Measurements from ENCODE around the gene OTOA.
"Not testable (repeated sequence)": the region's sequence is repeated elsewhere in the genome, so short reads cannot be mapped to it uniquely, and the experiment has no call there.

The OTOA gene

GRCh38 chr16:21720533-21720932, 56.8 kb downstream of the OTOA start:
- Histone ChIP-seq H3K36me3 (ENCODE audit: control insufficient read depth, insufficient read depth, low read length) (no peaks in the 10 kb centered on the region), H3K9me3 (ENCODE audit: control insufficient read depth, low read length) (no peaks in the 10 kb centered on the region), H3K27ac (ENCODE audit: low read depth, low read length, severe bottlenecking) (no peak overlapping the region), H3K4me3 (ENCODE audit: extremely low read depth, insufficient read depth, low read length, poor library complexity, severe bottlenecking) (no peak overlapping the region), H3K4me1 (ENCODE audit: control insufficient read depth, insufficient read depth, low read length, poor library complexity, severe bottlenecking) (no peaks in the 10 kb centered on the region)
- 88 to 100% methylated on average over 1 of the region's 2 CpGs for WGBS, 2 experiments (ENCODE audit: insufficient coverage in 2 of 2)

DNA sequence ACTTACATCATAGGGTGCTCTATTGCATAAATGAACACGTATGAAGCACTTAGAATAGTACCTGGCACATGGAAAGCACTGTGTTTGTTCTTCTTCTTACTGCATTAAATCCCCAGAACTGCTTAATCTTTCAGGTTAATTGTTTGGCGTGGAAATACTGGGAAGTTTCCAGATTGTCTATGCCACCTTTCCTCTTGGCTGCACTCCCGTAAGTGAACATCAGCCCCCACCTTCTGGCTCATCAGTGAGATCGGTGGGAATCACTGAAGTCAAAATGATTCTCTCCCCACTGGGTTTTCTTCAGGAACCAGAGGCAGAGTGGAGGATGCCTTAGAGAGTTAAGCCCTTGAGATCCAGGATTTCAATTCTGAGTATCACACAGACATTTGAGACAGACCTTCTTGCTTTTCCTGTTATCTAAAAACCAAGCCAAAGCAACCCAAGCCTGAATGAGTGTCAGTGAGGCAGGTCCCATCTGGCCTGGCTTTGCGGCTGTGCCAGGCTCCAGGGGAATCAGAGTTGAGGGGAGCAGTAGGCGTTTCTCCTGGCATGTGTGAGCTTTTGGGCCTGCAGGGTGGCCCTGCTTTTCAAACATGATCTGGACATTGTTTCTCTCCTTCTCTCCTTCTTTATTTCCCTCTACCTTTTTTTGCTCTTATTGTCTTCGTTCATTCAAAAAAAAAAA, 59.1 kb downstream of the OTOA start:
- Histone ChIP-seq H3K36me3 (ENCODE audit: control insufficient read depth, insufficient read depth, low read length) (no peaks in the 10 kb centered on the region), H3K9me3 (ENCODE audit: control insufficient read depth, low read length) (no peaks in the 10 kb centered on the region), H3K27ac (ENCODE audit: low read depth, low read length, severe bottlenecking) (no peak overlapping the region), H3K4me3 (ENCODE audit: extremely low read depth, insufficient read depth, low read length, poor library complexity, severe bottlenecking) (no peak overlapping the region), H3K4me1 (ENCODE audit: control insufficient read depth, insufficient read depth, low read length, poor library complexity, severe bottlenecking) (no peaks in the 10 kb centered on the region)
- 86 to 87% methylated on average over 2 to 5 of the region's 7 CpGs for WGBS, 2 experiments (ENCODE audit: insufficient coverage in 2 of 2)

DNA sequence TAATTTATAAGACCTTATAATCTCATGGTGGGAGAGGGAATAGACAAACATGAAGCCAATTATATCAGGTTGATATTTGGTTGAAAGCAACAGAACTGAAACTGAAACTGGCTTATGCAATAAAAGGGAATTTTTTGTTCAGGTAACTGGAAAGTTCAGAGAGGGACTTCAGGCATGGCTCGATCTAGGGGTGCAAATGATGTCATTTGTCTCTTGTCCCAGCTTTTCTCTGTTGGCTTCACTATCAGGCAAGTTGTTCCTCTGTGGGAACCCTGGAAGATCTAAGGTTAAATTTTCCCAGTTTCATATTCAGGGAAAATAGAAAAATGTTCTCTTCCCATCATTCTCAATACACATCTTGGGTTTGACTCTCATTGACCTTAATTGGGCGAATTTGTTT, 59.8 kb downstream of the OTOA start:
- no peaks in the 10 kb centered on the region for H3K36me3 ChIP-seq (ENCODE audit: control insufficient read depth, insufficient read depth, low read length)
- no peak overlapping the region for H3K27ac ChIP-seq (ENCODE audit: low read depth, low read length, severe bottlenecking)
- WGBS, 2 experiments (ENCODE audit: insufficient coverage in 2 of 2) = 63 to 80% methylated on average over 1 of the region's 2 CpGs
- H3K4me3 ChIP-seq (ENCODE audit: extremely low read depth, insufficient read depth, low read length, poor library complexity, severe bottlenecking) = no peak overlapping the region
- no peaks in the 10 kb centered on the region for H3K9me3 ChIP-seq (ENCODE audit: control insufficient read depth, low read length)
- H3K4me1 ChIP-seq (ENCODE audit: control insufficient read depth, insufficient read depth, low read length, poor library complexity, severe bottlenecking) = no peaks in the 10 kb centered on the region

DNA sequence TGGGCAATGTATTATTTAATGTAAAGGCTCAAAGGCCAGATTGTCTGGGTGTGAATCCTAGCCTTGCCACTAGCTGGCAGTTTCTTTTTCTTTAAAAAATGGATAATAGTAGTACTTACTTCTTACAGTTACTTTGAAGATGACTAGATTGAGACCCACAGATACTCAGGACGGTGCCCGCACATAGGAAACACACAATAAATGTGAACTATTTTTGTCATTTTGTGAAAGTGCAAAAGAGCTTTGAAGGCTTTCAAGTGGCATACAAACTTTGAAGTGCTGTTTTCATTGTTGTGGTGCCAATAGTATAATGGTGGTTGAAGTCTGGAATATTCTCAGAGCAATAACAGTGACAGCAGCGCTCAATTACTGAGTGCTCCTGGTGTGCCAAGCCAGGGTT, 63.6 kb downstream of the OTOA start:
- 80 to 100% methylated on average over 1 to 3 of the region's 3 CpGs for WGBS, 2 experiments (ENCODE audit: insufficient coverage in 2 of 2)
- H3K4me3 ChIP-seq (ENCODE audit: extremely low read depth, insufficient read depth, low read length, poor library complexity, severe bottlenecking) = no peak overlapping the region
- H3K27ac ChIP-seq (ENCODE audit: low read depth, low read length, severe bottlenecking) = no peak overlapping the region
- H3K4me1 ChIP-seq (ENCODE audit: control insufficient read depth, insufficient read depth, low read length, poor library complexity, severe bottlenecking) = no peaks in the 10 kb centered on the region
- no peaks in the 10 kb centered on the region for H3K9me3 ChIP-seq (ENCODE audit: control insufficient read depth, low read length)
- no peaks in the 10 kb centered on the region for H3K36me3 ChIP-seq (ENCODE audit: control insufficient read depth, insufficient read depth, low read length)

DNA sequence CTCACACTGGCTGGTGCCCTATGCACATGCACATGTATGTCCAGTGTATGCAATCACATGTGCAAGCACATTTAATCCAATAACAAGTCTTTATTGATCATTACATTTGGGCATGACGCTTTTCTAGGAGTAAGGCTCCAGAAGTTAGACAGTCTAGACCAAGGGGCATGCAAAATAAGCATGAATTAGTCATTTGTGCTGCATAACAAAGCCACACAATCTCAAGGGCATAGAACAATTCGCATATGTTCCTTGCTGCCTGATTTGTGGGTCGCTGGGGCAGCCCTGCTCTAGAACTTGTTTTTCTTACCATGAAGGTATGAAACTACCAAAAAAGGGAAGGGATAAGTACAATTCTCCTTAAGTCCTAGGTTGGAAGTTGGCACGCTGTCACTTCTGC, 67.5 kb downstream of the OTOA start:
- H3K9me3 ChIP-seq (ENCODE audit: control insufficient read depth, low read length); H3K4me3 ChIP-seq (ENCODE audit: extremely low read depth, insufficient read depth, low read length, poor library complexity, severe bottlenecking); H3K36me3 ChIP-seq (ENCODE audit: control insufficient read depth, insufficient read depth, low read length); H3K4me1 ChIP-seq (ENCODE audit: control insufficient read depth, insufficient read depth, low read length, poor library complexity, severe bottlenecking); H3K27ac ChIP-seq (ENCODE audit: low read depth, low read length, severe bottlenecking): not testable (repeated sequence)
- 90 to 93% methylated on average over 2 of the region's 4 CpGs for WGBS, 2 experiments (ENCODE audit: insufficient coverage in 2 of 2)

DNA sequence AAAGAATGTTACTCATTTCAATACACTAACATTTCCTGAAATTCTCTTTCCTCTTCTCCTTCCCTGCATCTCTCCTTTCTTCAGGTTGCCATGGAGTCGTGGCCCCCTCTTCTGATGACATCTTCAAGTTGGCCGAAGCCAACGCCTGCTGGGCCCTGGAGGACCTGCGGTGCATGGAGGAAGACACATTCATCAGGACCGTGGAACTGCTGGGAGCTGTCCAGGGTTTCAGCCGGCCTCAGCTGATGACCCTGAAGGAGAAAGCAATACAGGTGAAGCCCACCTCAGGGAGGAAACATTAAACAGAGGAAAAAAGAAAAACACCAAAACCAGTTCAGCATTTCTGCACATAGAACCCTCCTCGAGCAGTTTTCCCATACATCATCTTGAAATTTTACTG, 76.9 kb downstream of the OTOA start:
- no CpG with 5 or more reads among the region's 7 CpGs for WGBS, 2 experiments (ENCODE audit: insufficient coverage in 2 of 2)
- H3K36me3 ChIP-seq (ENCODE audit: control insufficient read depth, insufficient read depth, low read length); H3K4me1 ChIP-seq (ENCODE audit: control insufficient read depth, insufficient read depth, low read length, poor library complexity, severe bottlenecking); H3K9me3 ChIP-seq (ENCODE audit: control insufficient read depth, low read length); H3K27ac ChIP-seq (ENCODE audit: low read depth, low read length, severe bottlenecking); H3K4me3 ChIP-seq (ENCODE audit: extremely low read depth, insufficient read depth, low read length, poor library complexity, severe bottlenecking): not testable (repeated sequence)

GRCh38 chr16:21756192-21757079, 92.7 kb downstream of the OTOA start:
- not testable (repeated sequence) for H3K27ac ChIP-seq (ENCODE audit: low read depth, low read length, severe bottlenecking); H3K36me3 ChIP-seq (ENCODE audit: control insufficient read depth, insufficient read depth, low read length); H3K9me3 ChIP-seq (ENCODE audit: control insufficient read depth, low read length); H3K4me3 ChIP-seq (ENCODE audit: extremely low read depth, insufficient read depth, low read length, poor library complexity, severe bottlenecking); H3K4me1 ChIP-seq (ENCODE audit: control insufficient read depth, insufficient read depth, low read length, poor library complexity, severe bottlenecking)
- 83% methylated on average over 1 of the region's 12 CpGs; no CpG with 5 or more reads in 1 of the 2 experiments for WGBS, 2 experiments (ENCODE audit: insufficient coverage in 2 of 2)

DNA sequence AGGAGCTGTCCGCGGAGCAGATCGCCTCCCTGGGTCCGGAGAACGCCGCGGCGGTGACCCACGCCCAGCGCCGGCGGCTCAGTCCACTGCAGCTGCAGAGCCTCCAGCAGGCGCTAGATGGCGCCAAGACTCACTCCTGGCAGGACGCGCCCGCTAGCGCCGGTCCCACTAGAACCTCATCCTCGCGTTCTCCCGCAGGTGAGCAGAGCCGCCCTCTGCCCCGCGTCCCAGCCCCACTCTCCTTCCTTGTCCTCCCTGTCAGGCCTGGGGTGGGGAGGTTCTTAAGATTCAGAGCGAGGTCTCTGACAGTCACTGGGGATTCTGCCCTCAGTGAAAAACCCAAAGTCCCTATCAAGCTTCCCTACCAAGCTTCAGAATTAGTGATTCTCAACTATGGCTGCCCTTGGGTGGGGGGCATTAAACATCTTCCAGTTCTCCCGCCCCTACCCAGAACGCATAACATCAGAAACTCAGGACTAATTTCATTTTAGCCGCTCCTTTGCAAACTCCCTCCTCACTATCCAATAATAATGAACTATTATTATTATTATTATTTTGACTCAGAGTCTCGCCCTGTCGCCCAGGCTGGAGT, 93.4 kb downstream of the OTOA start:
- WGBS, 2 experiments (ENCODE audit: insufficient coverage in 2 of 2) = no CpG with 5 or more reads among the region's 31 CpGs
- H3K4me3 ChIP-seq (ENCODE audit: extremely low read depth, insufficient read depth, low read length, poor library complexity, severe bottlenecking); H3K27ac ChIP-seq (ENCODE audit: low read depth, low read length, severe bottlenecking); H3K9me3 ChIP-seq (ENCODE audit: control insufficient read depth, low read length); H3K4me1 ChIP-seq (ENCODE audit: control insufficient read depth, insufficient read depth, low read length, poor library complexity, severe bottlenecking); H3K36me3 ChIP-seq (ENCODE audit: control insufficient read depth, insufficient read depth, low read length): not testable (repeated sequence)

DNA sequence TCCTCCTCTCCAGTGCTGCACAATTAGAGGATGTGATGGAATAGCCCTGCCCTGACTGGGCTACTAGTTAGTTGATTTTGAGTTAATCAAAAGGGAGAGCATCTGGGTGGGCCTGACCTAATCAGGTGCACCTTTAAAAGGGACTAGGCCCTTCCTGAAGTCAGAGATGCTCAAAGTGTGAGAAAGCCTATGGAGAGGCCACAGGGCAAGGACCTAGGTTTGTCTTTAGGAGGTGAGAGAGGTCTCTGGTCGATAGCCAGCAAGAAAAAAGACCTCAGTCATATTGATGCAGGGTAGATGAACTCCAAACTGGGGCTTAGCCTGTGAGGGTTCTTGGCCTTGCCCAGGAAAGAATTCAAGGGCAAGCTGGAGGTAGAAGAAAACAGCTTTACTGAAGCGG, 104.5 kb downstream of the OTOA start:
- not testable (repeated sequence) for H3K4me3 ChIP-seq (ENCODE audit: extremely low read depth, insufficient read depth, low read length, poor library complexity, severe bottlenecking); H3K9me3 ChIP-seq (ENCODE audit: control insufficient read depth, low read length); H3K36me3 ChIP-seq (ENCODE audit: control insufficient read depth, insufficient read depth, low read length); H3K4me1 ChIP-seq (ENCODE audit: control insufficient read depth, insufficient read depth, low read length, poor library complexity, severe bottlenecking); H3K27ac ChIP-seq (ENCODE audit: low read depth, low read length, severe bottlenecking)
- 88% methylated on average over 1 of the region's 2 CpGs; no CpG with 5 or more reads in 1 of the 2 experiments for WGBS, 2 experiments (ENCODE audit: insufficient coverage in 2 of 2)

DNA sequence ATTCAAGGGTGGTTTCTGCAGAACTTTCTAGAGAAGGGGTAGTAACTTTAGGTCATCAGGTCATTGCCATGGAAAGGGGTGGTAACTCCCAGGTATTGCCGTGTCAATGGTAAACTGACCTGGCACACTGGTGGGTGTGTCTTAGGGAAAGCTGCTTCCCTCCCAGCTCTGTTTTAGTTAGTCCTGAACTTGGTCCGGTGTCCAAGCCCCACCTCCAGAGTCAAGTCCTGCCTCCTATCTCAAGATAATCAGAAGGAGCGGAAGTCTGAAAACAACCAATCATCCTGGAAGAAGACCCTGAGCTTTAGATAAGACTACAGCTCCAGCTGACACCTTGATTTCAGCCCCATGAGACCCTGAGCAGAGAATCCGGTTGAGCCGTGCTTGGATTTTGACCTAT, 105.0 kb downstream of the OTOA start:
- H3K27ac ChIP-seq (ENCODE audit: low read depth, low read length, severe bottlenecking); H3K9me3 ChIP-seq (ENCODE audit: control insufficient read depth, low read length); H3K4me3 ChIP-seq (ENCODE audit: extremely low read depth, insufficient read depth, low read length, poor library complexity, severe bottlenecking); H3K36me3 ChIP-seq (ENCODE audit: control insufficient read depth, insufficient read depth, low read length); H3K4me1 ChIP-seq (ENCODE audit: control insufficient read depth, insufficient read depth, low read length, poor library complexity, severe bottlenecking): not testable (repeated sequence)
- WGBS, 2 experiments (ENCODE audit: insufficient coverage in 2 of 2) = no CpG with 5 or more reads among the region's 5 CpGs

GRCh38 chr16:21769284-21769683, 105.5 kb downstream of the OTOA start:
- H3K27ac ChIP-seq (ENCODE audit: low read depth, low read length, severe bottlenecking) = peak overlapping the region; percentile 33
- not testable (repeated sequence) for H3K4me3 ChIP-seq (ENCODE audit: extremely low read depth, insufficient read depth, low read length, poor library complexity, severe bottlenecking); H3K9me3 ChIP-seq (ENCODE audit: control insufficient read depth, low read length); H3K36me3 ChIP-seq (ENCODE audit: control insufficient read depth, insufficient read depth, low read length); H3K4me1 ChIP-seq (ENCODE audit: control insufficient read depth, insufficient read depth, low read length, poor library complexity, severe bottlenecking)
- 100% methylated on average over 1 of the region's 2 CpGs; no CpG with 5 or more reads in 1 of the 2 experiments for whole genome bisulfite sequencing, 2 experiments (ENCODE audit: insufficient coverage in 2 of 2)
